ENCODE data around the gene SF3A1.

Gene SF3A1

DNA sequence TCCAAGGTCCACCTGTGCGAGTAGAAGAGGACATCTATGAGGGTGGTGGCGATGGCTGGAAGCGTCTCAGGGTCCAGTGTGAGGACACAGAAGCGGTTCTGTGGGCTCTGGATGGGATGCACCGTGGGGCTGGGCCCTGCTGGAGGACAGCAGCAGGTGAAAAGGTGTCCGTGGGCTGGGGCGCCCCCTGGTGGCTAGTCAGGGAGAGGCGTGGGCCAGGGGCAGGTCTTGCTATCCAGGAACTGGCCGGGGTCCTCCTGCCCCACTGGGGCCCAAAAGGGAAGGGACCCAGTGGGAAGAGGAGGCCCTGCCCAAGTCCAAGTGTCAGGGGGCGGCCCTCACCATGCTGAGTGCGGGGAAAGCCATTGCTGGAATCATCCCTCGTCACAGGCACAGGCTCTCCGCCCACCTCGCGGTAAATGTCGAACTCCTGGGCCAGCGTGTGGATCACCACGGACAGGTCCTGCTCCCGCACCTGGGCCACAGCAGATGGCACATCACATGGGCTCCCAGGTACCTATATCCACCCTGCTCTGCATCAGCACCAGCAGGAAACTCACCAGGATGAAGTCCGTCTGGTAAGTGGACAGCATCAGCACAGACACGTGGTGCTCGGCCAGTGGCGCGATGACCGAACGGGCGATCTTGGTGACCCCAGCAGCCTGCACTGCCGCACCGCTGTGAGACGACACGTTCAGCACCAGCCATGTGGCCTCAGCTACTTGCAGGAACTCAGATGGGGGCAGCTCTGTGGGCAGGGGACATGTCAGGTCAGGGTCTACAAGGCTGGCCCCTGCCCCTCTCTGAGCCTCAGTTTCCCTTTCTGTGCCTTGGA, 69.7 kb downstream of the SF3A1 start:
- POLR2A ChIA-PET: interaction anchor here (0.6 to 1.3 kb wide), 2 partner anchors 98 to 182 kb away, joined by 4 read pairs; no protein-coding TSS in a partner anchor
- TF ChIP-seq, protein P1, sequence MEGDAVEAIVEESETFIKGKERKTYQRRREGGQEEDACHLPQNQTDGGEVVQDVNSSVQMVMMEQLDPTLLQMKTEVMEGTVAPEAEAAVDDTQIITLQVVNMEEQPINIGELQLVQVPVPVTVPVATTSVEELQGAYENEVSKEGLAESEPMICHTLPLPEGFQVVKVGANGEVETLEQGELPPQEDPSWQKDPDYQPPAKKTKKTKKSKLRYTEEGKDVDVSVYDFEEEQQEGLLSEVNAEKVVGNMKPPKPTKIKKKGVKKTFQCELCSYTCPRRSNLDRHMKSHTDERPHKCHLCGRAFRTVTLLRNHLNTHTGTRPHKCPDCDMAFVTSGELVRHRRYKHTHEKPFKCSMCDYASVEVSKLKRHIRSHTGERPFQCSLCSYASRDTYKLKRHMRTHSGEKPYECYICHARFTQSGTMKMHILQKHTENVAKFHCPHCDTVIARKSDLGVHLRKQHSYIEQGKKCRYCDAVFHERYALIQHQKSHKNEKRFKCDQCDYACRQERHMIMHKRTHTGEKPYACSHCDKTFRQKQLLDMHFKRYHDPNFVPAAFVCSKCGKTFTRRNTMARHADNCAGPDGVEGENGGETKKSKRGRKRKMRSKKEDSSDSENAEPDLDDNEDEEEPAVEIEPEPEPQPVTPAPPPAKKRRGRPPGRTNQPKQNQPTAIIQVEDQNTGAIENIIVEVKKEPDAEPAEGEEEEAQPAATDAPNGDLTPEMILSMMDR (IDR thresholded peaks at IDR 0.05; ENCODE audit: control extremely low read depth, extremely low read depth, low read depth, missing control alignments): peak; percentile 94
- CTCF ChIA-PET: interaction anchor here (0.7 to 10.0 kb wide), 68 partner anchors 8 to 662 kb away, joined by 3 to 307 read pairs (median 6); partner anchors contain the start of genes CCDC157, MTFP1, OSM and RNF215
- DNase-seq (ENCODE audit: extremely low spot score): peak; percentile 87

- CTCF ChIA-PET: interaction anchor here (0.6 to 10.0 kb wide), 18 partner anchors 10 to 234 kb away, joined by 3 to 268 read pairs (median 4); partner anchors contain the start of genes OSM, RNF215, SEC14L2 and TBC1D10A
These were observed 70.4 kb downstream of the SF3A1 start for GRCh38 chr22:30286331-30286730.

GRCh38 chr22:30285846-30286200, 70.9 kb downstream of the SF3A1 start:
- no peak for DNase-seq (ENCODE audit: extremely low spot score)
- TF ChIP-seq, protein P1 (IDR thresholded peaks at IDR 0.05; ENCODE audit: control extremely low read depth, extremely low read depth, low read depth, missing control alignments): no peak
- CTCF ChIA-PET: interaction anchor here (0.6 to 10.0 kb wide), 18 partner anchors 9 to 235 kb away, joined by 3 to 268 read pairs (median 4); partner anchors contain the start of genes OSM, RNF215, SEC14L2 and TBC1D10A
- POLR2A ChIA-PET: no interaction called here

More at GRCh38 chr22:30286331-30286730, 70.4 kb downstream of the SF3A1 start:
- POLR2A ChIA-PET: interaction anchor here (0.6 kb wide), 1 partner anchor 97 kb away, joined by 4 read pairs; no protein-coding TSS in a partner anchor
- no peak for DNase-seq (ENCODE audit: extremely low spot score)
- TF ChIP-seq, protein P1 (IDR thresholded peaks at IDR 0.05; ENCODE audit: control extremely low read depth, extremely low read depth, low read depth, missing control alignments): no peak

GRCh38 chr22:30285176-30285845, 71.4 kb downstream of the SF3A1 start:
- TF ChIP-seq, protein P1 (IDR thresholded peaks at IDR 0.05; ENCODE audit: control extremely low read depth, extremely low read depth, low read depth, missing control alignments): no peak
- ChIA-PET CTCF (interaction anchor here (0.8 to 10.0 kb wide), 16 partner anchors 9 to 235 kb away, joined by 3 to 268 read pairs (median 4); partner anchors contain the start of genes OSM, RNF215, SEC14L2 and TBC1D10A), POLR2A (no interaction called here)
- no peak for DNase-seq (ENCODE audit: extremely low spot score)

- TF ChIP-seq, protein P1 (IDR thresholded peaks at IDR 0.05; ENCODE audit: control extremely low read depth, extremely low read depth, low read depth, missing control alignments): no peak
- CTCF ChIA-PET: interaction anchor here (1.1 to 10.0 kb wide), 5 partner anchors 8 to 103 kb away, joined by 3 to 268 read pairs (median 10); partner anchors contain the start of genes OSM and RNF215
- POLR2A ChIA-PET: no interaction called here
- DNase-seq (ENCODE audit: extremely low spot score): no peak
These were observed 72.0 kb downstream of the SF3A1 start for GRCh38 chr22:30284666-30285065.

GRCh38 chr22:30284172-30284571, 72.5 kb downstream of the SF3A1 start:
- POLR2A ChIA-PET: no interaction called here
- DNase-seq (ENCODE audit: extremely low spot score): no peak
- CTCF ChIA-PET: interaction anchor here (1.0 to 10.0 kb wide), 6 partner anchors 19 to 176 kb away, joined by 3 to 268 read pairs (median 8); partner anchors contain the start of gene OSM
- TF ChIP-seq, protein P1 (IDR thresholded peaks at IDR 0.05; ENCODE audit: control extremely low read depth, extremely low read depth, low read depth, missing control alignments): no peak
